ENCODE data around the gene HLCS.

GRCh38 chr21:36913247-36914169, 53.0 kb downstream of the HLCS start:
- TF ChIP-seq, protein P1, sequence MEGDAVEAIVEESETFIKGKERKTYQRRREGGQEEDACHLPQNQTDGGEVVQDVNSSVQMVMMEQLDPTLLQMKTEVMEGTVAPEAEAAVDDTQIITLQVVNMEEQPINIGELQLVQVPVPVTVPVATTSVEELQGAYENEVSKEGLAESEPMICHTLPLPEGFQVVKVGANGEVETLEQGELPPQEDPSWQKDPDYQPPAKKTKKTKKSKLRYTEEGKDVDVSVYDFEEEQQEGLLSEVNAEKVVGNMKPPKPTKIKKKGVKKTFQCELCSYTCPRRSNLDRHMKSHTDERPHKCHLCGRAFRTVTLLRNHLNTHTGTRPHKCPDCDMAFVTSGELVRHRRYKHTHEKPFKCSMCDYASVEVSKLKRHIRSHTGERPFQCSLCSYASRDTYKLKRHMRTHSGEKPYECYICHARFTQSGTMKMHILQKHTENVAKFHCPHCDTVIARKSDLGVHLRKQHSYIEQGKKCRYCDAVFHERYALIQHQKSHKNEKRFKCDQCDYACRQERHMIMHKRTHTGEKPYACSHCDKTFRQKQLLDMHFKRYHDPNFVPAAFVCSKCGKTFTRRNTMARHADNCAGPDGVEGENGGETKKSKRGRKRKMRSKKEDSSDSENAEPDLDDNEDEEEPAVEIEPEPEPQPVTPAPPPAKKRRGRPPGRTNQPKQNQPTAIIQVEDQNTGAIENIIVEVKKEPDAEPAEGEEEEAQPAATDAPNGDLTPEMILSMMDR (conservative IDR thresholded peaks at IDR 0.05; ENCODE audit: low read length), result no peak
- TF ChIP-seq EZH2phosphoT487 (IDR thresholded peaks at IDR 0.05; ENCODE audit: borderline replicate concordance), result no peak

Data from Loucy (cell line).